Measurements from ENCODE around the gene WNK4. TPM values are rescaled to one million over a fixed set of nuclear protein-coding genes. Genes with fewer than 3 reads are reported as not detected.
"Not testable (repeated sequence)": the region's sequence is repeated elsewhere in the genome, so short reads cannot be mapped to it uniquely, and the experiment has no call there.

WNK4 gene
- total RNA-seq, 4 donors from 2014 or later = under 0.01 to 1.7 (median 0.34) TPM; not detected in 1

DNA sequence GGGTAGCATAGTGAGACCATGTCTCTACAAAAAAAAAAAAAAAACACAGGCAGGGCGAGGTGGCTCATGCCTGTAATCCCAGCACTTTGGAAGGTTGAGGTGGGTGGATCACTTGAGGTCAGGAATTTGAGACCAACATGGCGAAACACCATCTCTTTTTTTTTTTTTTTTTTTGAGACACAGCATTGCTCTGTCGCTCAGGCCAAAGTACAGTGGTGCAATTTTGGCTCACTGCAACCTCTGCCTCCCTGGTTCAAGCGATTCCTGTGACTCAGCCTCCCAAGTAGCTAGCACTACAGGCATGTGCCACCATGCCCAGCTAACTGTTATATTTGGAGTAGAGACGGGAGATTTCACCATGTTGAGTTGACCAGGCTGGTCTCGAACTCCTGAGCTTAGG, 14.3 kb upstream of the WNK4 start:
- peaks cover 0 to 3% of the 10 kb centered on the region in 2 donors for H3K27me3 ChIP-seq
- no peaks in the 10 kb centered on the region for H3K9me3 ChIP-seq
- TF ChIP-seq, protein P1, sequence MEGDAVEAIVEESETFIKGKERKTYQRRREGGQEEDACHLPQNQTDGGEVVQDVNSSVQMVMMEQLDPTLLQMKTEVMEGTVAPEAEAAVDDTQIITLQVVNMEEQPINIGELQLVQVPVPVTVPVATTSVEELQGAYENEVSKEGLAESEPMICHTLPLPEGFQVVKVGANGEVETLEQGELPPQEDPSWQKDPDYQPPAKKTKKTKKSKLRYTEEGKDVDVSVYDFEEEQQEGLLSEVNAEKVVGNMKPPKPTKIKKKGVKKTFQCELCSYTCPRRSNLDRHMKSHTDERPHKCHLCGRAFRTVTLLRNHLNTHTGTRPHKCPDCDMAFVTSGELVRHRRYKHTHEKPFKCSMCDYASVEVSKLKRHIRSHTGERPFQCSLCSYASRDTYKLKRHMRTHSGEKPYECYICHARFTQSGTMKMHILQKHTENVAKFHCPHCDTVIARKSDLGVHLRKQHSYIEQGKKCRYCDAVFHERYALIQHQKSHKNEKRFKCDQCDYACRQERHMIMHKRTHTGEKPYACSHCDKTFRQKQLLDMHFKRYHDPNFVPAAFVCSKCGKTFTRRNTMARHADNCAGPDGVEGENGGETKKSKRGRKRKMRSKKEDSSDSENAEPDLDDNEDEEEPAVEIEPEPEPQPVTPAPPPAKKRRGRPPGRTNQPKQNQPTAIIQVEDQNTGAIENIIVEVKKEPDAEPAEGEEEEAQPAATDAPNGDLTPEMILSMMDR (IDR thresholded peaks at IDR 0.05) = no peak
- no peak for TF ChIP-seq POLR2A (IDR thresholded peaks at IDR 0.05)
- intact Hi-C loops (cut with DNase I; ENCODE audit: low total_unique reads) = loop anchor here (10.0 kb wide), 1 partner anchor 181 kb away; no protein-coding TSS in a partner anchor
- no peaks in the 10 kb centered on the region for H3K36me3 ChIP-seq
- no peak overlapping the region for H3K27ac ChIP-seq
- H3K4me1 ChIP-seq = peaks cover 0 to 7% of the 10 kb centered on the region in 2 donors
- H3K4me3 ChIP-seq = no peak overlapping the region
- DNase-seq = no peak

GRCh38 chr17:42767512-42767911, 12.9 kb upstream of the WNK4 start:
- no peaks in the 10 kb centered on the region for H3K36me3 ChIP-seq
- no peak overlapping the region for H3K27ac ChIP-seq
- no peaks in the 10 kb centered on the region for H3K4me1 ChIP-seq
- no peaks in the 10 kb centered on the region for H3K27me3 ChIP-seq
- H3K9me3 ChIP-seq = no peaks in the 10 kb centered on the region
- intact Hi-C loops (cut with DNase I; ENCODE audit: low total_unique reads) = loop anchor here (10.0 kb wide), 1 partner anchor 183 kb away; no protein-coding TSS in a partner anchor
- no peak for DNase-seq
- H3K4me3 ChIP-seq = no peak overlapping the region
- TF ChIP-seq, protein P1 (IDR thresholded peaks at IDR 0.05) = no peak
- no peak for TF ChIP-seq POLR2A (IDR thresholded peaks at IDR 0.05)

GRCh38 chr17:42768006-42768405, 12.4 kb upstream of the WNK4 start:
- not testable (repeated sequence) for H3K4me1 ChIP-seq, H3K27me3 ChIP-seq, H3K27ac ChIP-seq, DNase-seq, H3K36me3 ChIP-seq, H3K9me3 ChIP-seq, H3K4me3 ChIP-seq
- intact Hi-C loops (cut with DNase I; ENCODE audit: low total_unique reads) = loop anchor here (10.0 kb wide), 1 partner anchor 183 kb away; no protein-coding TSS in a partner anchor

DNA sequence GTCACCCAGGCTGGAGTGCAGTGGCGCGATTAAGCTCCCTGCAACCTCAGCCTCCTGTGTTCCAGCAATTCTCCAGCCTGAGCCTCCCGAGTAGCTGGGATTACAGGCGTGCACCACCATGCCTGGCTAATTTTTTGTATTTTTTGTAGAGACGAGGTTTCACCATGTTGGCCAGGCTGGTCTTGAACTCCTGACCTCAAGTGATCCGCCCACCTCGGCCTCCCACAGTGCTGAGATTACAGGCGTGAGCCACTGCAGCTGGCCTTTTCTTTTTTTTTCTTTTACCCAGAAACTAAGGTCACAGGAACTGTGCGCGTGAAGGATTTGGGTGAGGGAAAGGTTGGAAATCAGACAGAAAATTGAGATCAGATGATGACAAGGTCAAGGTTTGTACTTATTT, 10.4 kb upstream of the WNK4 start:
- not testable (repeated sequence) for H3K27ac ChIP-seq, H3K27me3 ChIP-seq, H3K4me1 ChIP-seq, H3K9me3 ChIP-seq, H3K36me3 ChIP-seq, H3K4me3 ChIP-seq, DNase-seq
- intact Hi-C loops (cut with DNase I; ENCODE audit: low total_unique reads) = loop anchor here (10.0 kb wide), 1 partner anchor 185 kb away; no protein-coding TSS in a partner anchor

DNA sequence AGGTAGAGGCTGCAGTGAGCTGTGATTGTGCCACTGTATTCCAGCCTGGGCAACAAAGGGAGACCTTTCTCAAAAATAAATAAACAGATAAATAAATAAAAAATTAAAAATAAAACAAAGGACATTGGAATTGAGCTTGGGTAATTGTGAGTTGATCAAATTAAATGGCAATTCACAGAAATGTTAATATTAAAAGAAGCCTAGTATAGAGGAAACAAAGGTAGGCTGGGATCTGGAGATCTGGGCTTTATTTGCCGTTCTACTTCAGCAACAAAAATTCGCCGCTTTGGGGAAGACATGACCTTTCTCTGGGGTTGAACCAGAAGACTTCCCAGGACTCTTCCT, 7.5 kb upstream of the WNK4 start:
- Histone ChIP-seq H3K27ac (peak overlapping the region; percentile 77 to 83), H3K4me1 (peaks cover 0 to 7% of the 10 kb centered on the region in 2 donors), H3K9me3 (no peaks in the 10 kb centered on the region), H3K27me3 (no peaks in the 10 kb centered on the region), H3K4me3 (peak overlapping the region; percentile 74 to 78), H3K36me3 (no peaks in the 10 kb centered on the region)
- DNase-seq = no peak
- no peak for TF ChIP-seq POLR2A (IDR thresholded peaks at IDR 0.05)
- TF ChIP-seq, protein P1 (IDR thresholded peaks at IDR 0.05) = no peak
- intact Hi-C loops (cut with DNase I; ENCODE audit: low total_unique reads) = no loop called here

DNA sequence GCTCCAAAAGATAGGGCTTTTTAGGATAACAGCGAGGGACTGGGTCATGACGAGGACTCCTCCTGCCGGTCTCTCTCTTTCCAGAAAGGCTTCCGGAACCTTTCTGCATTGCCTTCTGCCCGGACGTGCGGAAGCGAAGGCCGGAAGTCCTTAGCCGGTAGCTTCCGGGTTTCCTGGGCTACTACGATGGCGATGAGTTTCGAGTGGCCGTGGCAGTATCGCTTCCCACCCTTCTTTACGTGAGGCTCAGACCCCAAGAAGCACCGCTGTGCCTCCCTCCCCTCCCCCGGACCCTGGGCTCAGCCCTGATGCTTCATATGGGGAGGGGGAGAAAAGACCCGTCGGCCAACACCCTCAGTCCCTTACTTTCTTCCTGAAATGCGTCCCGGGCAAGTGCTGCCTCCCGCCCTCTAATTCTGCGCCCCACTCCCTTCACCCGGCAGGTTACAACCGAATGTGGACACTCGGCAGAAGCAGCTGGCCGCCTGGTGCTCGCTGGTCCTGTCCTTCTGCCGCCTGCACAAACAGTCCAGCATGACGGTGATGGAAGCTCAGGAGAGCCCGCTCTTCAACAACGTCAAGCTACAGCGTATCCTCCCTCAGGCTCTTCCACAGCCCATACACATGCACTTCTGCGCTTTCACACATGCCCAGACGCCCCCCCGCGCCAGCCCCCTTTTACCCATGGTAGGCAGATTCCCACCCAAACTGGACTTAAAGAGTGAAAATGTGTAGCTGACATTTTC, 6.9 kb upstream of the WNK4 start, which contains the start of gene VPS25:
TSS of gene VPS25 (plus strand) at position 160 of the 746 bp plus-strand sequence. CDS start at position 187, 27 bp downstream.
- peak in 1 of 2 donors; percentile 52 for TF ChIP-seq POLR2A (IDR thresholded peaks at IDR 0.05)
- TF ChIP-seq, protein P1 (IDR thresholded peaks at IDR 0.05) = peak in 3 of 4 experiments; percentile 19 to 30 (median 30)
- Histone ChIP-seq H3K4me3 (peak within 1 kb of the TSS; percentile 74 to 78), H3K36me3 (no peaks in the 10 kb centered on the region), H3K9me3 (no peaks in the 10 kb centered on the region), H3K4me1 (peaks cover 0 to 7% of the 10 kb centered on the region in 2 donors), H3K27ac (peak within 1 kb of the TSS; percentile 77 to 83), H3K27me3 (no peaks in the 10 kb centered on the region)
- intact Hi-C loops (cut with DNase I; ENCODE audit: low total_unique reads) = no loop called here
- DNase-seq = peak; percentile 73 to 83

Measured in uterus (tissue), 4 donors.